Endodermal cell (in vitro differentiated cells): ENCODE measurements around the gene POR. TPM values are rescaled to one million over a fixed set of nuclear protein-coding genes. Genes with fewer than 3 reads are reported as not detected.

ENCODE experiments used
- DNase-seq: peaks from one replicate; pipeline ENCODE4 v3.0.0-alpha.2; 2017
- H3K27ac ChIP-seq: 2 replicates; pipeline ENCODE4 v1.5.1; 2013; ENCODE audit warnings: mild to moderate bottlenecking, low read depth, low read length, moderate library complexity
- H3K27me3 ChIP-seq: 2 replicates; pipeline ENCODE4 v1.6.1; 2013; ENCODE audit warnings: mild to moderate bottlenecking, low read length, moderate library complexity; ENCODE audit not compliant: insufficient read depth, control insufficient read depth, poor library complexity, severe bottlenecking
- H3K36me3 ChIP-seq: 2 replicates; pipeline ENCODE4 v1.7.0; 2013; ENCODE audit warnings: mild to moderate bottlenecking, low read length, moderate library complexity; ENCODE audit not compliant: control insufficient read depth, insufficient read depth
- H3K4me1 ChIP-seq: one replicate; pipeline ENCODE4 v1.7.0; 2013; ENCODE audit warnings: low read length; ENCODE audit not compliant: control insufficient read depth, insufficient read depth
- H3K4me3 ChIP-seq: 2 replicates; pipeline ENCODE4 v1.5.1; 2013; ENCODE audit warnings: mild to moderate bottlenecking, low read length, moderate library complexity
- H3K9ac ChIP-seq: 2 replicates; pipeline ENCODE4 v1.6.1; 2013; ENCODE audit warnings: mild to moderate bottlenecking, low read length, moderate library complexity; ENCODE audit not compliant: poor library complexity, severe bottlenecking; ENCODE audit errors: extremely low read depth
- H3K9me3 ChIP-seq: 2 replicates; pipeline ENCODE4 v1.6.1; 2013; ENCODE audit warnings: mild to moderate bottlenecking, low read length, moderate library complexity; ENCODE audit not compliant: control insufficient read depth
- H3K27ac Mint-ChIP-seq: 2 replicates; pipeline ENCODE4 v1.8.0; 2020; ENCODE audit warnings: mixed read lengths
- H3K27me3 Mint-ChIP-seq: 2 replicates; pipeline ENCODE4 v1.8.0; 2021; ENCODE audit warnings: mild to moderate bottlenecking, mixed read lengths; ENCODE audit not compliant: insufficient read depth
- H3K36me3 Mint-ChIP-seq: 2 replicates; pipeline ENCODE4 v1.8.0; 2020; ENCODE audit warnings: low read depth, mixed read lengths
- H3K4me1 Mint-ChIP-seq: 2 replicates; pipeline ENCODE4 v1.8.0; 2020; ENCODE audit warnings: mixed read lengths
- H3K4me3 Mint-ChIP-seq: 2 replicates; pipeline ENCODE4 v1.8.0; 2020; ENCODE audit warnings: mild to moderate bottlenecking, moderate library complexity, mixed read lengths
- H3K9me3 Mint-ChIP-seq: 2 replicates; pipeline ENCODE4 v1.8.0; 2020; ENCODE audit warnings: mild to moderate bottlenecking, mixed read lengths
- CTCF ChIP-seq: fragments of 200-600 bp; sonication (generic); conservative IDR thresholded peaks from 2 replicates; pipeline ENCODE4 v1.5.0; 2021; ENCODE audit warnings: antibody characterized with exemption, mild to moderate bottlenecking
- WGBS, 2 experiments: methylation state at CpG; one replicate each; pipeline versions ENCODE4 v1.1.5 to v1.1.7; 2013; ENCODE audit warnings: missing lambda C conversion rate in 2 of 2, mixed read lengths in 1 of 2; ENCODE audit not compliant: insufficient coverage in 1 of 2, insufficient read length in 1 of 2; 5-methylcytosine and 5-hydroxymethylcytosine counted together
- total RNA-seq, 2 donors: library from RNA; stranded (reverse); fragmentation: NEBNext Ultra II Directional in 1 of 2; extraction: Animal tissue kit (Norgen Biotek cat#: 25700) in 1 of 2; gene quantifications; 2 replicates in 1 of 2; 3 replicates in 1 of 2; pipeline ENCODE4 v1.2.1, GENCODE V29; 2021

POR gene
- total RNA-seq, 2 donors from 2014 or later = 85.2 to 92.9 TPM

GRCh38 chr7:75928568-75928914 lies 13.6 kb downstream of the POR start:
- peaks cover 37% of the 10 kb centered on the region for H3K36me3 Mint-ChIP-seq
- no peak overlapping the region for H3K9ac ChIP-seq
- H3K4me3 ChIP-seq = no peak overlapping the region
- H3K27ac ChIP-seq = no peak overlapping the region
- peak overlapping the region; percentile 55 for H3K27ac Mint-ChIP-seq
- H3K4me1 Mint-ChIP-seq = no peaks in the 10 kb centered on the region
- peaks cover 12% of the 10 kb centered on the region for H3K36me3 ChIP-seq
- DNase-seq = no peak
- H3K27me3 ChIP-seq = no peaks in the 10 kb centered on the region
- no peak overlapping the region for H3K4me3 Mint-ChIP-seq
- peaks cover 12% of the 10 kb centered on the region for H3K9me3 ChIP-seq
- H3K4me1 ChIP-seq = no peaks in the 10 kb centered on the region
- H3K27me3 Mint-ChIP-seq = no peaks in the 10 kb centered on the region
- 96 to 100% methylated on average over 3 to 4 of the region's 4 CpGs for WGBS, 2 experiments
- H3K9me3 Mint-ChIP-seq = peaks cover 8% of the 10 kb centered on the region
- no peak for TF ChIP-seq CTCF

GRCh38 chr7:75931680-75932079 lies 16.7 kb downstream of the POR start:
- H3K4me1 Mint-ChIP-seq = no peaks in the 10 kb centered on the region
- Histone ChIP-seq H3K27ac (no peak overlapping the region), H3K36me3 (peaks cover 19% of the 10 kb centered on the region), H3K4me1 (no peaks in the 10 kb centered on the region), H3K4me3 (no peak overlapping the region), H3K9ac (no peak overlapping the region), H3K9me3 (peaks cover 12% of the 10 kb centered on the region), H3K27me3 (no peaks in the 10 kb centered on the region)
- no peak overlapping the region for H3K27ac Mint-ChIP-seq
- H3K9me3 Mint-ChIP-seq = peaks cover 14% of the 10 kb centered on the region
- no peak for TF ChIP-seq CTCF
- H3K4me3 Mint-ChIP-seq = no peak overlapping the region
- no peak for DNase-seq
- peaks cover 49% of the 10 kb centered on the region for H3K36me3 Mint-ChIP-seq
- 82 to 95% methylated on average over 3 to 5 of the region's 5 CpGs for WGBS, 2 experiments
- no peaks in the 10 kb centered on the region for H3K27me3 Mint-ChIP-seq

- DNase-seq = no peak
- peaks cover 6% of the 10 kb centered on the region for H3K9me3 Mint-ChIP-seq
- peaks cover 18% of the 10 kb centered on the region for H3K36me3 ChIP-seq
- no peak for TF ChIP-seq CTCF
- H3K4me3 Mint-ChIP-seq = no peak overlapping the region
- no peak overlapping the region for H3K27ac ChIP-seq
- 86 to 92% methylated on average over 14 to 15 of the region's 15 CpGs for WGBS, 2 experiments
- H3K36me3 Mint-ChIP-seq = peaks cover 38% of the 10 kb centered on the region
- no peaks in the 10 kb centered on the region for H3K9me3 ChIP-seq
- H3K9ac ChIP-seq = no peak overlapping the region
- peak overlapping the region; percentile 27 for H3K27ac Mint-ChIP-seq
- H3K4me1 Mint-ChIP-seq = no peaks in the 10 kb centered on the region
- H3K27me3 Mint-ChIP-seq = no peaks in the 10 kb centered on the region
- H3K4me1 ChIP-seq = no peaks in the 10 kb centered on the region
- H3K4me3 ChIP-seq = no peak overlapping the region
- H3K27me3 ChIP-seq = no peaks in the 10 kb centered on the region
Observed at GRCh38 chr7:75937958-75938786, 23.2 kb downstream of the POR start.
